Smooth muscle cell of the brain vasculature (primary cell): ENCODE results near the gene ZNF43.
"Not testable (repeated sequence)": the region's sequence is repeated elsewhere in the genome, so short reads cannot be mapped to it uniquely, and the experiment has no call there.

ENCODE experiments used
- DNase-seq: peaks from one replicate; pipeline ENCODE4 v3.0.0-alpha.2; 2012; ENCODE audit warnings: low read depth, low spot score

The ZNF43 gene

DNA sequence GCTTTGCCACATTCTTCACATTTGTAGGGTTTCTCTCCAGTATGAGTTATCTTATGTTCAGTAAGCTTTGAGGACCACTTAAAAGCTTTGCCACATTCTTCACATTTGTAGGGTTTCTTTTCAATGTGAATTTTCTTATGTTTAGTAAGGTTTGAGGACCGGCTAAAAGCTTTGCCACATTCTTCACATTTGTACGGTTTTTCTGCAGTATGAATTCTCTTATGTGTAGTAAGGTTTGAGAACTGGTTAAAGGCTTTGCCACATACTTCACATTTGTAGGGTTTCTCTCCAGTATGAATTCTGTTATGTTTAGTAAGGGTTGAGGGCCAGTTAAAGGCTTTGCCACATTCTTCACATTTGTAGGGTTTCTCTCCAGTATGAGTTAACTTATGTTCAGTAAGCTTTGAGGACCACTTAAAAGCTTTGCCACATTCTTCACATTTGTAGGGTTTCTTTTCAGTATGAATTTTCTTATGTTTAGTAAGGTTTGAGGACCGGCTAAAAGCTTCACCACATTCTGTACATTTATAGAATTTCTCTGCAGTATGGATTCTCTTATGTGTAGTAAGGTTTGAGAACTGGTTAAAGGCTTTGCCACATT, 27.5 kb downstream of the ZNF43 start:
- not testable (repeated sequence) for DNase-seq

GRCh38 chr19:21789466-21790085, 46.4 kb downstream of the ZNF43 start:
- no peak for DNase-seq

DNA sequence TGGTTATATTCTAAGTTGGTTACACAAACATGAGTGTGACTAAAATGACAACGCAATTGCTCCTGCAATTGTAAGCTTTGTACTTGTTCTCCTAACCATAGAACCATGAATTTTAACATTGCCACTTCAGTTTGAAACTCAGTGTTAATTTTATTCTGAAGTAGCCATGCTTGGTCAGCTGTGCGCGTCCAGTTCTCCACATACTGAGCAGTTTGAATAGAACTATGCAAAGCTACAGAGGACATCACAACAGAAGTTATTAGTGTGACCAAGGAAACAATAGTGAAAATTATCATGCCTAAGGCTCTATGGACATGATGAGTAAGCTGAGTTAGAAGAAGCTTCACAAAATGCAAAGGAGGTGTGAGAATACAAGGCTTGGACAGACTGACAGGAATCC, 49.0 kb downstream of the ZNF43 start:
- no peak for DNase-seq

GRCh38 chr19:21775792-21776191, 60.2 kb downstream of the ZNF43 start:
- not testable (repeated sequence) for DNase-seq

DNA sequence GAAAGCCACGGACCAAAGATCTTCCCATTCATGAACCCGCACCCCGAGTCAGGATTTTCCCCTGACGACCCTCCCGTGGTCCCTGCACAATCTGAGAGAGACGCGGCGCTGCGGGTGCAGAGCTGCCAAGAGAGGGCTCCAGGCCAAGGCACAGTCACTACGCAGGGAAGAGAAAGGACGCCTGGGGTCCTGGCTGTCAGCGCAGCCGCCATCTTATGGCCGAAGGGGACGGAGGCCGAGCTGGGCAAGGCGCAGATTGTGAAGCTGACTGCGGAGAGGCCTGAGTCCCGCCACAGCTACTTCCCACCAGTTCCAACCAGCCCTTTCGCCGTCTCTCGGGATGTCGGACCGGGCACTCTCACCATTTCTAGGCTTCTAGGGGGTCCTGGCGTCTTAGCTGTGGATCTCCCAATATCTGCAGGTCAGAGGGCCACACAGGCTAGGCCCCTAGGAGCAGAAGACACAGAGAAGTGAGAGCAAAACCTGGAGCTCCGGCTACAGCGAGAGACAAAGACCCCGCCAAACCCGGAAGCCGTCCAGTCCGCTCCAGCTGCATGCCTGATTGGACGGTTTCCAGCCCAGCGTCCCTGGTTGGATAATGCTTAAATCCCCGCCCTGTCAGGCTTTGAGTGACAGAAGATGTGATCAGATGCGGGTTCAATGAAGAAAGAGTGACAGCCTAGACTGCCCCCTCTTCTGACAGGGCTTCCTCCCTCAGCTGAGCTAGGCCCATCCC, 68.7 kb downstream of the ZNF43 start, which contains the start of gene ZNF100:
ZNF100 (minus strand) TSS at position 515 of the 736 bp plus-strand sequence; CDS start at position 365, 150 bp downstream.
- DNase-seq, result peak; percentile 81

DNA sequence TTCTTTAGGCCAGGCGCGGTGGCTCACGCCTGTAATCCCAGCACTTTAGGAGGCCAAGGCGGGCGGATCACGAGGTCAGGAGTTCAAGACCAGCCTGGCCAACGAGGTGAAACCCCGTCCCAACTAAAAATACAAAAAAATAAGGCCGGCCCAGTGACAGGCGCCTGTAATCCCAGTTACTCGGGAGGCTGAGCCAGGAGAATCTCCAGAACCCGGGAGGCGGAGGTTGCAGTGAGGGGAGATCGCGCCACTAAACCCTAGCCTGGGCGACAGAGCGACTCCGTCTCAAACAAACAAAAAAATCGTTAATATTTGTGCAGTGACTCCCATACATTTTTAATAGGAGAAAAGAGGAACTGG, 69.3 kb downstream of the ZNF43 start:
- DNase-seq, result not testable (repeated sequence)

- DNase-seq, result no peak
Measured at GRCh38 chr19:21765151-21765550, 70.8 kb downstream of the ZNF43 start.

GRCh38 chr19:21761547-21761946, 74.4 kb downstream of the ZNF43 start:
- DNase-seq, result not testable (repeated sequence)

DNA sequence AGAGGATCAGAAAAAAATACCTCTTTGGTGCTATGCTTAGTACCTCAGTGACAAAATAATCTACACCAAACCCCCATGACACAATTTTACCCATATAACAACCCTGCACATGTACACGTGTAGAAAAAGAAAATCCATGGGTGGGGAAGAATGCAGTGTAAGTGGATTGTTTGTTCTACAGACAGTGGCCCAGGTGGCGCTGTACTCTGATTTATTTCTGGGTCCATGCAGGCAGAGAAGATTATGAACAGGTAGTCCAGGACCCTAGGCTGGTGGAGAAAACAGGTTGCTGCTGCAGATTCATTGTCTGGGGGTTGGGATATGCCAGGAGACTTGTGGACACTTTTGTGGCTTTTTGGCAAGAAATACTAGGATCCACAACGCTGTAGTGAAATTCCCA, 77.7 kb downstream of the ZNF43 start:
- no peak for DNase-seq

- DNase-seq, result not testable (repeated sequence)
Measured at GRCh38 chr19:21755555-21755954, 80.4 kb downstream of the ZNF43 start.
